ENCODE measurements around the gene EIF2AK3. TPM values are rescaled to one million over a fixed set of nuclear protein-coding genes. Genes with fewer than 3 reads are reported as not detected.

Gene EIF2AK3
- total and polyA plus RNA-seq, 2 of the 8 experiments (the other 6 are each of a cell fraction or from before 2014, with no cell fraction given), result 5.8 to 22.8 TPM

DNA sequence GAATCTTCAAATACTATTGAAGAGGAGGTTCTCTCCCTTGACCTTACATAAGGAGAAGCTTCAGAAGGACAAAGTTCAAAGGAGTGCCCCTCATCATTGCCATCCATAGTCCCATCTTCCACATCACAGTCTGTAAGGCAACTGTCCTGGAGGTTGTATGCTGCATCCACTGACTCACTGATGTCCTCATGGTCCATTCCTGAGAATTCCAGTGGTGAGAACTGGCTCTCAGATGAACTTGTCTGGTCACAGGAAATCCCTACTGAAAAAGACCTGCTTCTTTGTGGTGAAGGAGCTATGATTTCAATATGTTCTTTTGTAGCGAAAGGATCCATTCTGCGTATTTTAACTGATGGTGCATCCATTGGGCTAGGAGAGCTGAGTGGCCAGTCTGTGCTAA, 52.2 kb downstream of the EIF2AK3 start:
- Histone ChIP-seq H2BK120ac (replicated peaks; ENCODE audit: low read depth, low read length) (no peak overlapping the region), H2AFZ (ENCODE audit: low read length) (no peak overlapping the region), H2BK5ac (ENCODE audit: low read depth, low read length) (no peak overlapping the region), H4K91ac (replicated peaks; ENCODE audit: insufficient read length, low read length) (no peak overlapping the region), H3K9me3 (ENCODE audit: insufficient read depth in 2 of 2, low read depth in 1 of 2, low read length in 1 of 2) (no peaks in the 10 kb centered on the region), H3K79me1 (ENCODE audit: low read depth, low read length) (peaks cover 2% of the 10 kb centered on the region; the same call in 1 of the 2 replicates), H2AK5ac (ENCODE audit: low read depth, low read length) (no peak overlapping the region), H3K4ac (replicated peaks; ENCODE audit: insufficient read length, low read depth, low read length) (no peak overlapping the region), H3K27ac (ENCODE audit: low read depth, low read length) (no peak overlapping the region), H3K79me2 (ENCODE audit: control insufficient read depth in 1 of 2, insufficient read depth in 2 of 2, low read length in 2 of 2) (no peaks in the 10 kb centered on the region), H3K4me1 (replicated peaks in 1 of 4; ENCODE audit: control insufficient read depth in 3 of 4, insufficient read depth in 4 of 4, low read length in 3 of 4) (no peaks in the 10 kb centered on the region), H2BK12ac (ENCODE audit: low read depth, low read length) (no peak overlapping the region), H3K36me3 (ENCODE audit: control insufficient read depth in 2 of 4, insufficient read depth in 4 of 4, low read length in 3 of 4) (peaks cover 10 to 47% (median 32%) of the 10 kb centered on the region in 4 experiments), H4K20me1 (replicated peaks in 1 of 2; ENCODE audit: control insufficient read depth in 1 of 2, insufficient read depth in 2 of 2, low read length in 2 of 2) (peaks cover 0 to 3% of the 10 kb centered on the region in 2 experiments), H2BK20ac (ENCODE audit: low read length) (no peak overlapping the region), H4K5ac (ENCODE audit: insufficient read length, low read depth, low read length) (no peak overlapping the region), H2BK15ac (ENCODE audit: low read length) (no peak overlapping the region), H3K18ac (ENCODE audit: extremely low read depth, low read length) (no peak overlapping the region), H3K23me2 (ENCODE audit: low read depth, low read length) (no peaks in the 10 kb centered on the region), H3K4me3 (ENCODE audit: extremely low read depth in 1 of 4, insufficient read depth in 2 of 4, low read depth in 3 of 4, low read length in 4 of 4) (no peak overlapping the region), H3K56ac (replicated peaks; ENCODE audit: insufficient read length, low read depth, low read length) (no peak overlapping the region), H4K8ac (ENCODE audit: extremely low read depth, insufficient read depth, low read length) (no peak overlapping the region), H3K4me2 (ENCODE audit: insufficient read depth in 1 of 2, low read depth in 2 of 2, low read length in 2 of 2) (no peak overlapping the region), H3K27me3 (replicated peaks in 1 of 4; ENCODE audit: control insufficient read depth in 3 of 4, extremely low read depth in 1 of 4, insufficient read depth in 3 of 4, low read length in 3 of 4) (no peaks in the 10 kb centered on the region), H3K23ac (ENCODE audit: insufficient read length) (no peak overlapping the region), H3K14ac (ENCODE audit: insufficient read length) (no peak overlapping the region), H3K9ac (replicated peaks in 1 of 4; ENCODE audit: extremely low read depth in 1 of 4, low read depth in 3 of 4, low read length in 3 of 4) (no peak overlapping the region)
- WGBS, 2 experiments (ENCODE audit: extremely low coverage in 1 of 2, insufficient coverage in 1 of 2, insufficient read length in 1 of 2, insufficient replicate concordance in 2 of 2, low coverage in 1 of 2, low lambda C conversion rate in 2 of 2, missing lambda C conversion rate in 1 of 2), result 50% methylated on average over 2 of the region's 2 CpGs; no CpG with 5 or more reads in 1 of the 2 experiments
- POLR2A ChIA-PET (ENCODE audit: partially characterized antibody), result interaction anchor here (0.6 kb wide), 1 partner anchor 51 kb away, joined by 3 read pairs; no protein-coding TSS in a partner anchor
- FAIRE-seq, result no peak
- CTCF ChIA-PET (ENCODE audit: partially characterized antibody), result interaction anchor here (1.1 to 1.3 kb wide), 2 partner anchors 13 to 94 kb away, joined by 3 to 7 read pairs; no protein-coding TSS in a partner anchor
- DNase-seq (ENCODE audit: low read depth in 1 of 2, low spot score in 2 of 2), result no peak
- TF ChIP-seq HDAC2 (IDR thresholded peaks at IDR 0.05; ENCODE audit: borderline replicate concordance in 1 of 2, low read depth in 2 of 2, low read length in 2 of 2), result no peak
- TF ChIP-seq RAD21 (IDR thresholded peaks at IDR 0.05 in 1 of 2, conservative IDR thresholded peaks at IDR 0.05 in 1 of 2; ENCODE audit: low read depth in 2 of 2, low read length in 2 of 2), result no peak
- no peak for TF ChIP-seq SRF (IDR thresholded peaks at IDR 0.05; ENCODE audit: low read depth, low read length)
- TF ChIP-seq, protein P1, sequence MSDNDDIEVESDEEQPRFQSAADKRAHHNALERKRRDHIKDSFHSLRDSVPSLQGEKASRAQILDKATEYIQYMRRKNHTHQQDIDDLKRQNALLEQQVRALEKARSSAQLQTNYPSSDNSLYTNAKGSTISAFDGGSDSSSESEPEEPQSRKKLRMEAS (IDR thresholded peaks at IDR 0.05), result no peak
- no peak for TF ChIP-seq CHD1 (IDR thresholded peaks at IDR 0.05; ENCODE audit: low read depth, low read length)
- TF ChIP-seq YY1 (IDR thresholded peaks at IDR 0.05; ENCODE audit: low read depth, low read length), result no peak
- no peak for TF ChIP-seq TEAD4 (IDR thresholded peaks at IDR 0.05; ENCODE audit: low read depth, low read length)
- no peak for TF ChIP-seq ZNF274 (IDR thresholded peaks at IDR 0.05; ENCODE audit: borderline replicate concordance, extremely low read depth, low read length)
- TF ChIP-seq, protein P2, sequence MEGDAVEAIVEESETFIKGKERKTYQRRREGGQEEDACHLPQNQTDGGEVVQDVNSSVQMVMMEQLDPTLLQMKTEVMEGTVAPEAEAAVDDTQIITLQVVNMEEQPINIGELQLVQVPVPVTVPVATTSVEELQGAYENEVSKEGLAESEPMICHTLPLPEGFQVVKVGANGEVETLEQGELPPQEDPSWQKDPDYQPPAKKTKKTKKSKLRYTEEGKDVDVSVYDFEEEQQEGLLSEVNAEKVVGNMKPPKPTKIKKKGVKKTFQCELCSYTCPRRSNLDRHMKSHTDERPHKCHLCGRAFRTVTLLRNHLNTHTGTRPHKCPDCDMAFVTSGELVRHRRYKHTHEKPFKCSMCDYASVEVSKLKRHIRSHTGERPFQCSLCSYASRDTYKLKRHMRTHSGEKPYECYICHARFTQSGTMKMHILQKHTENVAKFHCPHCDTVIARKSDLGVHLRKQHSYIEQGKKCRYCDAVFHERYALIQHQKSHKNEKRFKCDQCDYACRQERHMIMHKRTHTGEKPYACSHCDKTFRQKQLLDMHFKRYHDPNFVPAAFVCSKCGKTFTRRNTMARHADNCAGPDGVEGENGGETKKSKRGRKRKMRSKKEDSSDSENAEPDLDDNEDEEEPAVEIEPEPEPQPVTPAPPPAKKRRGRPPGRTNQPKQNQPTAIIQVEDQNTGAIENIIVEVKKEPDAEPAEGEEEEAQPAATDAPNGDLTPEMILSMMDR (IDR thresholded peaks at IDR 0.05; ENCODE audit: control extremely low read depth in 1 of 3, insufficient read depth in 1 of 3, low read depth in 1 of 3, low read length in 3 of 3), result no peak
- TF ChIP-seq MAFK (IDR thresholded peaks at IDR 0.05; ENCODE audit: low read depth, low read length), result no peak
- TF ChIP-seq TAF1 (IDR thresholded peaks at IDR 0.05; ENCODE audit: low read depth, low read length), result no peak

Data from H1 (cell line).